Right lobe of liver (tissue), 6 donors: ENCODE results near the gene FAIM2. TPM values are rescaled to one million over a fixed set of nuclear protein-coding genes. Genes with fewer than 3 reads are reported as not detected.
A peak's percentile ranks its signal among the peaks of the same experiment; 100 is the strongest.

Experiments used
- ATAC-seq, 4 donors: fragments of 200-7000 bp; cut with Tn5 transposase; one replicate each; pipeline ENCODE4 v1.9.1; 2020; ENCODE audit warnings: mild to moderate bottlenecking in 4 of 4, moderate library complexity in 4 of 4
- DNase-seq, 3 donors: peaks; one replicate each; pipeline ENCODE4 v3.0.0-alpha.2; 2020
- H3K27ac ChIP-seq, 3 donors: fragments of 200-600 bp; one replicate each; pipeline ENCODE4 v1.8.0; 2022
- H3K27me3 ChIP-seq, 2 donors: fragments of 200-600 bp; one replicate each; pipeline ENCODE4 v1.8.0; 2022
- H3K36me3 ChIP-seq, 4 donors: fragments of 200-600 bp; sonication (generic) in 1 of 4; one replicate each; pipeline versions ENCODE4 v1.5.1 to v1.8.0; 2017 to 2022; ENCODE audit warnings: control low read depth in 1 of 4
- H3K4me1 ChIP-seq, 4 donors: fragments of 200-600 bp; sonication (generic) in 1 of 4; one replicate each; pipeline versions ENCODE4 v1.5.1 to v1.8.0; 2017 to 2022; ENCODE audit warnings: control low read depth in 1 of 4
- H3K4me3 ChIP-seq, 3 donors: fragments of 200-600 bp; one replicate each; pipeline ENCODE4 v1.8.0; 2022
- H3K9me3 ChIP-seq, 4 donors: fragments of 200-600 bp; sonication (generic) in 1 of 4; one replicate each; pipeline versions ENCODE4 v1.5.1 to v1.8.0; 2017 to 2022; ENCODE audit warnings: control low read depth in 1 of 4
- CTCF ChIP-seq, 4 donors: fragments of 200-600 bp in 3 of 4; fragments of 450-650 bp in 1 of 4; IDR thresholded peaks; one replicate each; pipeline versions ENCODE4 v1.5.1 to v1.8.0; 2016 to 2022; ENCODE audit warnings: antibody characterized with exemption in 4 of 4, mild to moderate bottlenecking in 2 of 4
- POLR2A ChIP-seq: fragments of 450-650 bp; IDR thresholded peaks from one replicate; pipeline ENCODE4 v1.6.1; 2017; ENCODE audit warnings: antibody characterized with exemption, mild to moderate bottlenecking
- WGBS: methylation state at CpG from one replicate; pipeline ENCODE4 v1.1.6; 2018; ENCODE audit warnings: low coverage, low lambda C conversion rate; ENCODE audit not compliant: insufficient coverage; ENCODE audit errors: missing lambda C conversion rate; 5-methylcytosine and 5-hydroxymethylcytosine counted together
- intact Hi-C, 2 donors: fragments of 100-400 bp; cut with DNase I; formaldehyde crosslinking; loops; one replicate each; pipeline versions ENCODE4 v1.11.2 to v1.14.1; 2022
- total RNA-seq, 6 experiments: library from RNA; depleted of rRNA in 2 of 6; stranded (reverse); fragments of >200 nt in 2 of 6; fragmentation: NEBNext Ultra II Directional in 3 of 6; extraction: Animal tissue kit (Norgen Biotek cat#: 25700) in 3 of 6; gene quantifications; one replicate each; pipeline versions ENCODE4 v1.1.0 to v1.2.4, GENCODE V29; 2016 to 2023
- donor health status: DM: no; HTN: yes; CAD: no.
- donor health status: DM: no; HTN: no; CAD: no.
- donor health status: DM: no; HTN: no; CAD: no.
- donor health status: DM: no; HTN: yes; CAD: no.
- donor health status: DM: no; HTN: yes; CAD: no.

FAIM2 gene
- total RNA-seq, 6 experiments from 2014 or later, result 0.16 TPM; not detected in 5

GRCh38 chr12:49827051-49827400 lies 76.7 kb downstream of the FAIM2 start:
- peak overlapping the region; percentile 76 to 88 (median 80) for H3K4me3 ChIP-seq
- WGBS, result 70% methylated on average over 4 of the region's 6 CpGs
- intact Hi-C loops, result loop anchor here in 1 of 2 donors (10.0 kb wide), 1 partner anchor 52 kb away; no protein-coding TSS in a partner anchor

GRCh38 chr12:49825971-49826421 lies 77.7 kb downstream of the FAIM2 start:
- Histone ChIP-seq H3K27me3 (no peaks in the 10 kb centered on the region), H3K27ac (no peak overlapping the region), H3K4me1 (peaks cover 0 to 15% (median 0%) of the 10 kb centered on the region in 4 donors), H3K4me3 (no peak overlapping the region), H3K9me3 (no peaks in the 10 kb centered on the region), H3K36me3 (no peaks in the 10 kb centered on the region)
- no peak for TF ChIP-seq POLR2A
- TF ChIP-seq CTCF (IDR thresholded peaks at IDR 0.05), result no peak
- ATAC-seq, result no peak
- no CpG with 5 or more reads among the region's 4 CpGs for WGBS
- DNase-seq, result peak in 1 of 3 donors; percentile 49
- intact Hi-C loops, result loop anchor here in 1 of 2 donors (10.0 kb wide), 1 partner anchor 51 kb away; no protein-coding TSS in a partner anchor

More at GRCh38 chr12:49827051-49827400, 76.7 kb downstream of the FAIM2 start:
- DNase-seq (no peak), ATAC-seq (no peak)
- Histone ChIP-seq H3K4me1 (peaks cover 0 to 15% (median 0%) of the 10 kb centered on the region in 4 donors), H3K27ac (peak overlapping the region in 2 of 3 donors; percentile 73 to 83), H3K27me3 (no peaks in the 10 kb centered on the region), H3K36me3 (no peaks in the 10 kb centered on the region), H3K9me3 (no peaks in the 10 kb centered on the region)
- TF ChIP-seq POLR2A, result no peak

DNA sequence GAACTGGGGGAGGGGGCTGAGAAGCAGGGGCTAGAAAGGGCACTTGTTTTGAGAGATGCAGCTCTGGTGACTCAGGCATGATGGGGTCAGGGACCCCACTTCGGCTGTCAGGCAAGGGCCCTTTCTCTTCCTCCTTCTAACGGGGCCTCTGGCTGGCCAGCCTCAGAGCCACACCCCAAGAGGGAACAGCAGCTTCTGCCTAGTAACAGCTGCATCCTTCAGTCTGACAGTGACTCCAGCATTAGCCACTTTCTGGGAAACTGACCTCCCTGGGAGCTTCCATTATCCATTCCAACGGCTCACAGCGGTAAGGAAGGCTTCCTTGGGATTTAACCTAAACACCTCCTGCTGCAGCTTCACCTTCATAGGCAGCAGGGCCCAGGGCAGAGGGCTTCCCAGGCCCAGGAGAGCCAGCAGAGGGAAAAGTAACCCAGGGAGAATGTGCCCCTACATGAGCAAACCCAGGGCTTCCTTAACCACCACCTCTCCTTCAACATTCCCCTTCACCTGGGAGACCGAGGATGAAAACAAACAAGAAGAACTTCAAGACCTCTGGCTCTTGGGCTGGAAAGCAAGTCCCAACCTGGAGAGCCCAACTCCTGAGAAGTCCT lies 78.2 kb downstream of the FAIM2 start:
- ATAC-seq (peak in 1 of 4 donors; percentile 11), DNase-seq (peak in 2 of 3 donors; percentile 46 to 60)
- Histone ChIP-seq H3K9me3 (no peaks in the 10 kb centered on the region), H3K4me1 (peaks cover 0 to 15% (median 0%) of the 10 kb centered on the region in 4 donors), H3K27me3 (no peaks in the 10 kb centered on the region), H3K4me3 (no peak overlapping the region), H3K27ac (no peak overlapping the region), H3K36me3 (no peaks in the 10 kb centered on the region)
- intact Hi-C loops, result loop anchor here in 1 of 2 donors (10.0 kb wide), 1 partner anchor 51 kb away; no protein-coding TSS in a partner anchor
- TF ChIP-seq POLR2A (no peak), CTCF (IDR thresholded peaks at IDR 0.05) (no peak)
- 67% methylated on average over 1 of the region's 5 CpGs for WGBS

- no peak for ATAC-seq
- TF ChIP-seq CTCF (IDR thresholded peaks at IDR 0.05) (no peak), POLR2A (no peak)
- no peak for DNase-seq
- Histone ChIP-seq H3K4me1 (peaks cover 0 to 15% (median 0%) of the 10 kb centered on the region in 4 donors), H3K4me3 (no peak overlapping the region), H3K27ac (peak overlapping the region in 1 of 3 donors; percentile 33), H3K27me3 (no peaks in the 10 kb centered on the region), H3K9me3 (no peaks in the 10 kb centered on the region), H3K36me3 (no peaks in the 10 kb centered on the region)
- intact Hi-C loops, result loop anchor here in 1 of 2 donors (10.0 kb wide), 1 partner anchor 50 kb away; no protein-coding TSS in a partner anchor
- 63% methylated on average over 3 of the region's 4 CpGs for WGBS
These were observed 78.8 kb downstream of the FAIM2 start for GRCh38 chr12:49824895-49825294.

GRCh38 chr12:49824416-49824815 lies 79.3 kb downstream of the FAIM2 start:
- Histone ChIP-seq H3K27ac (peak overlapping the region in 1 of 3 donors; percentile 33), H3K4me1 (peaks cover 0 to 15% (median 0%) of the 10 kb centered on the region in 4 donors), H3K4me3 (no peak overlapping the region), H3K27me3 (no peaks in the 10 kb centered on the region), H3K36me3 (no peaks in the 10 kb centered on the region), H3K9me3 (no peaks in the 10 kb centered on the region)
- ATAC-seq, result no peak
- 88% methylated on average over 5 of the region's 8 CpGs for WGBS
- intact Hi-C loops, result loop anchor here in 1 of 2 donors (10.0 kb wide), 1 partner anchor 50 kb away; no protein-coding TSS in a partner anchor
- DNase-seq, result peak in 1 of 3 donors; percentile 30
- TF ChIP-seq POLR2A (no peak), CTCF (IDR thresholded peaks at IDR 0.05) (no peak)
